GM21786 (cell line): ENCODE results near the gene SP3.
"Not testable (repeated sequence)": the region's sequence is repeated elsewhere in the genome, so short reads cannot be mapped to it uniquely, and the experiment has no call there.

Source experiments
- ATAC-seq: cut with Tn5 transposase; IDR thresholded peaks from one replicate; pipeline ENCODE4 v1.9.1; 2021; ENCODE audit not compliant: unreplicated experiment

Gene SP3

DNA sequence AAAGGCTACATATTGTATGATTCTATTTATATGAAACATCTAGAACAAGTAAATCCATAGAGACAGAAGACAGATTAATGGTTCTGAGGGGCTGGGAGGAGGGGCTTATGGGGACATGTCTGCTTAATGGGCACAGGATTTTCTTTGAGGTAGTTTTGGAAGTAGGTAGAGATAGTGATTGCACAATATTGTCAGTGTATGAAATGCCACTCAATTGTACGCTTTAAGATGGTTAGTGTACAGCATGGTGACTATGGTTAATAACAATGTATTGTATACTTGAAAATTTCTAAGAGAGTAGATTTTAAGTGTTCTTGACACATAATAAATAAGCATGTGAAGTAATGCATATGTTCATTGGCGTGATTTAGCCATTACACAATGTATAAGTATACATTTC is 68.4 kb downstream of the SP3 start:
- ATAC-seq: no peak

DNA sequence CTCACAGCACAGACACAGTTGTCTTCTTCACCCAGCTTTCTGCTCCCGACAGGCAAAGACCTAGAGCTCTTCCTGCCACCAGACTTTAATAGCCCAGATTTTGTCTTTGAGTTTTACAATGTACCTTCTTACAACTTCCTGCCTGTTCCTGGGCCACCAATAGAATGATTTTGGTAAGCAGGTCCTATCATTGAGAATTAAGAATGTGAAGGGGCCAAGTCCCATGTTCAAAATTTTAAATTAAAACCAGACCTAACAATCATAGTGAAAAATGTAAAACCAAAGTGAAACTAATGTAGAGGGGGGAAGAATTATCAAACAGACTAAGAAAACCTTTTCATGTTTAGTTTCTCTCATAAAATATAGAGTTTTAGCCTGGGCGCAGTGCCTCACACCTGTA is 72.8 kb downstream of the SP3 start:
- ATAC-seq: no peak

DNA sequence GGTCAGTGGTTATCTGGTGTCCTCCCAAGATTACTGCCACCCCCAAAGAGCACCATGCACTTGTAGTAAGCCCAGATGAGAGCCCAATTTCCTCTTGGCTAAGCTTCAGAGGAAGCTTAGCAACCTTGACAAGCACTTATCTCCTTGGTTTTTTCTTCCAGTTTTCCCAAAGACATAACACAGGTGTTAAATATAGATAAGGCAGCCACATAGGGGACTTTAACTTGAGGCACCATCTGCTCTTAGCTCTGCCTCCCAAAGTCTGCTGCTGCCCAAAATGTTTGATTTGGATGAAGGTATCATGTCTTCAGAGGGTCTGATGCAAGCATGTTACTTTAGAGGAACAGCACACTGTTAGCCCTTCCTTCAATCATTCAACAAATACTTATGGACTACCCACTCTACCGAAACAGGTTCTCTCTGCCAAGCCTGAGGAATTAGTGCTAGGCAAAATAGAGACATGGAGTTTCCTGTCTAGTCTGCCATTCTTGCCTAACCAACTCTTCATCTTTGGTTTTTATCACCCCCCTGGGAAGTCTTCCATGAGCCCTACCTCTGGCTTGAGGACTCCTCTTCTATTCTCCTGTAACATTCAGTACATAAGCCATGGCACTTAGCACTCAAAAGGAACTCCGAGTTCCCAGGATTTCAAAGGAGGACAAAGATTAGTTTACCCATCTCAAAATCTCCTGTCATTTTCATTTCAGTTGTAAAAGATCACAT is 73.7 kb downstream of the SP3 start:
- ATAC-seq: no peak

DNA sequence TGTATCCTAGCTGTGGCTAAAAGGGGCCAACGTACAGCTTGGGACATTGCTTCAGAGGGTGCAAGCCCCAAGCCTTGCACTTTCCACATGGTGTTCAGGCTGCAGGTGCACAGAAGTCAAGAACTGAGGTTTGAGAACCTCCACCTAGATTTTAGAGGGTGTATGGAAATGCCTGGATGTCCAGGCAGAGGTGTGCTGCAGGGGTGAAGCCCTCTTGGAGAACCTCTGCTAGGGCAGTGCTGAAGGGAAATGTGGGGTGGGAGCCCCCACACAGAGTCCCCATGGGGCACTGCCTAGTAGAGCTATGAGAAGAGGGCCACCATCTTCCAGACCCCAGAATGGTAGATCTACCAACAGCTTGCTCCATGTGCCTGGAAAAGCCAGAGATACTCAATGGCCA is 75.7 kb downstream of the SP3 start:
- not testable (repeated sequence) for ATAC-seq

DNA sequence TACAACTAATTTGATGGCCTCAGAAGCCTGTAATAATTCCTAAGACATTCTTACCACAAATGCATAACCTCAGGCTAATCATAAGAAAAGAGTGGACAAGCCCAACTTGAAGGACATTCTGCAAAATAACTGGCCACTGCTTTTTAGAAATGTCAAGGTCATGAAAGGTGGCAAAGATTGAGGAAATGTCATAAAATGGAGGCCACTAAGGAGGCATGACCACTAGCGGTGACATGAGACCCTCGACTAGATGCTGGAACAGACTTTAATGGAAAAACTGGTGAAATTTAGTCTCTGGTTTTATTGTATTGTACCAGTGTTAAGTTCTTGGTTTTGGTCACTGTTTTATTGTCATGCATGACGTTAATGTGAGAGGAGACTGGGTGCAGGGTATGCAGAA is 78.6 kb downstream of the SP3 start:
- ATAC-seq: no peak

DNA sequence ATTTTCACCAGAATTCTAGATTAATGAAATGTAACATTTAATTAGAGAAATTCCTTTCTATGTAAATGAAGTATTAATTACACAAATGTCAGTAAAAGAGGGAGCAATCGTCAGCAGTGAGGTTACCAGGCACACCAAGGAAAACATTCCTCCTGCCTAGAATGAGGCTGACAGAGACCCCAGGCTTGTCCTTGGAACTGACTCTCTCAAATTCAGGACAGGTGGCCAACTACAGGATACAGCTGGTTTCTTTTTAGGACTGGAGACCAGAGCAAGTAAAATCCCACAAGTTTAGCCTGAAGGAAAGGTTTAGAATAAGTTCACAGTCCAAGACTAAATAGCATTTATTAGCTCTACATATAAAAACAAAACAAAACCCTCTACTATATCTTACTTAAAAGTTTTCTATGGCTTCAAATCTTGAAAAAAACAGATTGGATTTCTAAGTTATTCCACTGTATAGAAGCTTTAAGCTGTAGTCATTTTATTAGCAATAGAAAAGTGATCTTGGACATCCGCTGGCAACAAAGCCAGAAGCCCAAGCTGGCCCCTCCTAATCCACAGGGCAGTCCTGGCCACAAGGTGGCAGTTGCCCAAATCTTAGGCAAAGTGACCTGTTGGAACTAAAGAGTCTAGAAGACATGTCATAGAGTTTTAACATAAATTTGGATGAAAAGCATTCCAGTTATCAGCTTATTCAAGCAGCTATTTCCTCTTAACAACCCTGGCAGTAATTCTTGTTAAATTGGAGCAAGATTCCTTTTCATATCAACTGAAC is 81.0 kb downstream of the SP3 start:
- no peak for ATAC-seq

DNA sequence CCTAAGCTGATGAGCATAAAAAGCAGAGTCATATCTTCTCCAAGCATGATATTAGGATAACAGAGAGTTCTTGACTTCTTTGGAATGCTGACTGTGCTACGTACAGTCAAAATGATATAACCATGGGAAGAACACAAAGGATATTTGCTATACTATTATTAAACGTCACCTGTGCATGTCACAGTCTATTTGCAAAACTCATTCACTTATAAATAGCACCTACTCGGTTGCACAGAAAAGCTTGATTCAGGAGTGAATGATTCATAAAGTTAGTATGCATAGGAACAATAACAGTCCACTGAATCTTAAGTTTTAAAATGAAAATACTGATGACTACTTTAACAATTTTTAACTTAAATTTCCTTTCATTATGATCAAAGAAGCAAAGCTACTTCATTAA is 83.3 kb downstream of the SP3 start:
- ATAC-seq: no peak

DNA sequence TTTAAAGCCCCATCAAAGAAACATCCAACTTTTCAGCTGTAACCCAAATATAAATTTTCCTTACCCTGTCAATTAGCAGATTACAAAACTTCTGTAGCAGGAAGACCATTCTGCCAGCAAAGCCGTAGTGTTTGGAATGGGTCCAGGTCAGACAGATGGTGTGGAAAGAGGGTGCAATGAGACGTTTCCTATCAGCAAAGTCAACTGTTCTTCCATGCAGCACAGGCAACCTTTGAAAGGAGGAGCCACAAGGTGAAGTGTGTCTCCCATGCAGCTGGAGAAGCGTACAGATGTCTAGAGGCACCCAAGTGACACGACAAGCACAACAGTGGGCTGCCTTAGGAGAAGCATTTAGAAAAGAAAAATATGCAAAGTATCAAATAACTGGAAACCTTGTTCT is 83.7 kb downstream of the SP3 start:
- no peak for ATAC-seq

DNA sequence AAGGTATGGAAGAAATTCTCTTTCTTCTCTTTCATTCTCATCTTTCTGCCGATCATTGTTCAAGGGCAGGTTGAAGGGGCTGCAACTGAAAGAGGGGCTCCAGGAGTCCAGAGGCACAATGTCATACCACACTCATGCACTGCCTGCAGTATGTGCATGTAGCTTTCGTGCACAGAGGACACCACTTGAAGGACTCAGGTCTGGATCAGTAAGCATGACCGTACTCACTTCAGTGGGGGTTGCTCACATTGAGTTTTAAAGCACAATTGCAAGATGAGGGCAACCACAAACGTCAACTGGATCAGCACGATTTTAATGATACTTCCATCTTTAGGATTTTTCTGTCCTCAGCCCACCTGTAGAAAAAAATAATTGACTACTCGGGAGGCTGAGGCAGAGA is 84.6 kb downstream of the SP3 start:
- ATAC-seq: no peak

DNA sequence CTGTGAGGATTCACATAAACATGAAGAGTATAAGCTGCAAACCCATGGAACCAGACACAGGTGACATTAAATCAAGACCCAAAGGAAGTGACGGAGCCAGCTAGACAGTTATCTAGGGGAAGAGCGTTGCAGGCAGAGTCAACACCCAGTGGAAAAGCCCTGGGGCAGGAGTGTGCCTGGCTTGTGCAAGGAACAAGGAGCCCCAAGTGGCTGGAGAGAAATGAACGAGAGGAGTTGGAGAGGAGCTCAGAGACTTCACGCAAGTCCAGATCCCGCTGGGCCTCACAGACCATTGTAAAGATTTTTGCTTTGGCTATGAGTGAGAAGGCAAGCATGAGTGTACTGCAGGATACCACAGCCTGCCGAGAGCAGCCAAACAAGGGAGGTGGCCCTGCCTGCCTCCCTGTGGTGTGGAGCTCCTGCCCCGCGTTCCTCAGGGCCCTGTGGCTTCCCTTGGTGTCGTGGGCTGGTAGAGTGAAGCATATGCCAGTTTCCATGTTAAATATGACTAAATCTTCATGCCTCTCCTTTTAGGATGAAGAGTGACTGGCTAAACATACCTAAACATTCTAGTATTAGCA is 88.2 kb downstream of the SP3 start:
- ATAC-seq: no peak

DNA sequence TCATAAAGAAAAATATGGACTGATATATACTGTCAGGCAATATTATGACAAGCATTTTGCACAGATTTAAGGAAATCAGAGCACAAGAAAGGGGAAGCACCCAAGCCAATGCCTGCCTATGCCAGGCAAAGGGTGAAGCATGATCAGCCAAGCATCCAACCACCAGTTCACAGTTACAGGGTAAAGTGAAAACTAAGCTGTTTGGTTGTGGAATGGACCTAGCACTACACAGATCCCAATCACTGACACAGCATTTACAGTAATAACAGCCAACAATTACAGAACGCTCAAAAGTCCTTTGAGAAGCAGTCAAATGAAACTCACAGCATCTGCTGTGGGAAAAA is 90.3 kb downstream of the SP3 start:
- peak; percentile 99 for ATAC-seq

DNA sequence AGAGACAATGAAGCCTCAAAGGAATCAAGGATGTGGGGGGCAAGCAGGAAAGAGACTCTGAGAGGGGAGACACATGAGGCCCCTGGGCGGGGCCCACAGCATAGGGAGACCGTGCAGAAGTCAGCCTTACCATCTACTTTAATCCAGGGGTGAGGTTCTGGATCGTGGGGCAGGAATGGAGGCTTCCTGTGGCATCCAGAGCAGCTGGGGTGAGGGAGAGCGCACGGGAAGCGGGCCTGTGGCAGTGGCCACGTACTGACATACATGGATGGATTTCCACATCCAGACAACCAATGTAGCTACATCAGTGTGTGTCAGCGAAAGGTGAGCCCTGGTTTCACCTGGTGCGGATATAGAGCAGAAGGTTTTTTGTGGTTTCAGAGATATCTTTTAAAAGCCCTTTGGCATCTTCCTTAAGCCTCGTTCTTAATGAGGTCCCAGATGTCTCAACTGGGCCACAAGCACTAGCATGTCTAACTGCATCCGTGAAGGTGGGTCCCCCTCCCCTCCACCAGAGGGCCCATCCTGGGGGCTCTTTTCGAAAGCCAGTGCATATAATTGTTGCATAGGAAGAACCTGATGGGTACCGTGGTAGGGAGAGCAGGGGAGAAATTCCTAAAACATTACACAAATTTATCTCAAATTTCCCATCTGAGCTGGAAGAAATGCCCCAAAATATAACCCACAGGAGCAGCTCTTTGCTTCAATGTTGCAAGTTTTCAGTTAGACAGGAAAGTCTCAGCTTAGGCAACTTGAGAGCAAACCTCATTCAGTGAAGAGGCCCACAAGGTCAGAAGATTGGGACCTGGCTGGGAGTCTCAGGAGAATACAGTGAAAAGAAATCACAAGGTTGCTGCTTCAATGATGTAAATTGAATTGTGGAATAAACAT is 90.9 kb downstream of the SP3 start:
- ATAC-seq: peak; percentile 37

DNA sequence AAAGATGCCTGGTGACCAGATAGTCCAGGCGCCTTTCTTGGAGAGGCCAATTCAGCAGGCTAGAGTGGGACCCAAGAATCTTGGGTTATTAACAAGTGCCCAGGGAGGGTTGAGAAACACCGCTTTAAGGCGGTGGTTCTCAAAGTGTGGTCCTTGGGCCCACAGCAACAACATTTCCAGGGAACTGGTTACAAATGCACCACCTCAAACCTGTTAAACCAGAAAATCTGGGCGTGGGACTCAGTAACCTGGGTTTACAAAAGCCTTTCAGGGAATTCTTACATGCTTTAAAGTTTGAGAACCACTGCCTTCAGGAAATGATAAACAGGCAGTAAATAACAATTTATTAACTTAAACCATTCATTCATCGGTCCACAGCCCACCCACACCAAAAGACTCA is 92.5 kb downstream of the SP3 start:
- ATAC-seq: no peak

DNA sequence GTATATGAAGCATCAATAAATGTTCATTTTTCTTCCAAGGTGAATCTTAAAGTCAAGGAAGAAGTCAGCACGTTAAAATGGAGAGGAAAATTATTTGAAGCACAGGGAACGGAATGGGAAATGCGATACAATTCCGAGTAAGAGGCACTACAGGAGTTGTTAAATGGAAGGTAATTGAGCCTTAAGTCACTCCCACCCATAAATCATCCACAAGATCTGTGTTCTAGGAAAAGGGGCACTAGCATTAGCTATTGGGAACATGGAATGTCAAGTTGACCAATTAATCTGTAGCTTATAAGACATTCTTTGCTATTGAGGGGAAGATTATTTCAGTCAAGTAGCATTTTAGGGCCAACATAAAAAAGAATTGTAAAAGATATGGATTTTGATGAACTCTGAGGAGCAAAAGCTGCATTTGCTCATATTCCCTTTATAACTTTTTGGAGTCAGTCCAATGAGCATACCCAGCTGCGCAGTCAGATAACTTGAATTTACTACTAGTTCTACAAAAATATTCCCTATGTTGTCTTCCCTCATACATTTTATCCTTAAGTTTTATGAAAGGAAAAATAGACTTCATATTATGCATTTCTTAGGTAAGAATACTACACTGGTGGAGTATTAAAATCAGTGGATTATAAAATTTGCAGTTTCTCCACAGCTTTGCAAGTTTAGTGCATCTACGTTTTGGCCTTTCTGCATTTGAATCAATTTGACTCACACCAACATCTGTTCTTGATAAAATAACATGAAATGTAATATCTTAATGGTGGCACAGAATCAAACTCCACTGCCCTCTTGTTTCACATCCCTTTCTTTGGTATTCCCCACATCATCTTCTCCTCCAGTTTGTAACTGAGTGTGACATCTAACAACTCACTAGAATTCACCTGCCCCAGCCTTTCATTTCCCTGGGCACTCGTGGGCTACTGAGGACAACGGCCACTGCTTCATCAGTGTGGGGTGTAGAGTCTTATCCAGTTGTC is 95.6 kb downstream of the SP3 start:
- ATAC-seq: no peak

DNA sequence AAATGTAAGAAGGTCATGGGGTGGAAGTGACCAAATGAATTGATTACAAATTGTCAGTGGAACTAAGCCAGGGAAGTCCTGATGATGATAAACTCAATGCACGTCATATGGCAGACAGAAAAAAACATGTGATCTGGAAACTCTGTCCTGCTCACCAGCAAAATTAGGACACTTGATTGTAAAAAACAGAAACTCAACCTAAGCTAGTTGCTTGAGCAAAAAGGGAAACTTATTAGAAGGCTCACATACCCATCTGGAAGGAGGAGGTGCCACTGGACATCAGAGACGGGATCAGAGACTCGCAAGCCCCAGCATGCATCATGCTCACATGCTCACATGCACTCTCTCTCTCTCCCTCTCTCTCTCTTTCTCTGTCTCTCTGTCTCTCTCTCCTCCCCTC is 96.8 kb downstream of the SP3 start:
- no peak for ATAC-seq

DNA sequence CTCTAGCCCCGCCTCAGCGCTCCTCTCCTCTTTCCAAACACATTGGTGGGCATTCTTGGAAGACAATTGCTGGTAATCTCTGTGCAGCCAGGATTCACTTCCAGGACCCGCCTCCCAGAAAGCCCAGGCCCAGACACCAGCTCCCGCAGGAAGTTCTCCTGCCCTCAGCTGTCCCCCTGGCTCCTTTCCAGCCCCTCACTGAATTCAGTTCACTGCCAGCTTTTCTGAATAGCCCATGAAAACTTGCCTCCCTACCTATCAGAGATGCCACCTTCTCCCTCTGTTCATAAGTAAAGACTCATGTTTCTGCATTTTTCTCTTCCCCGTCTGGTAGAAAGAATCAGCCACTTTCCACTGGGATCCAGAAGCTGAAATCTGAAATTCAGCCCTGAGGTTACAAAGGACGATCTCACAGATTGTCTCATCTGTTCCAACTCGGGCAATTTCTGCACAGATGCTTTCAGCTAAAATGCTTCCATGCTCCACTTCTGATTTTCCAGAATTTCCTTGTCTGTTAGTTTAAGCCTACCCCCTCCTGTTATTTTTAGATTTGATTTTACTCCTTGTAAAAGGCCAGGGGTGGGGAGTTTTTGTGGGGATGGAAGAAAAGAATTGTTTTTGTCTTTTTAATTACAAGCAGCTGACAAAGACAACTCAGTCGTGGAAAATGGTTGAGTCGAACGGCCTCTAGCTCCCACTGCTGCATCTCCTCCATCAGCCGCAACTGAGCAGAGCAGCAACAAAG is 98.1 kb downstream of the SP3 start:
- no peak for ATAC-seq

DNA sequence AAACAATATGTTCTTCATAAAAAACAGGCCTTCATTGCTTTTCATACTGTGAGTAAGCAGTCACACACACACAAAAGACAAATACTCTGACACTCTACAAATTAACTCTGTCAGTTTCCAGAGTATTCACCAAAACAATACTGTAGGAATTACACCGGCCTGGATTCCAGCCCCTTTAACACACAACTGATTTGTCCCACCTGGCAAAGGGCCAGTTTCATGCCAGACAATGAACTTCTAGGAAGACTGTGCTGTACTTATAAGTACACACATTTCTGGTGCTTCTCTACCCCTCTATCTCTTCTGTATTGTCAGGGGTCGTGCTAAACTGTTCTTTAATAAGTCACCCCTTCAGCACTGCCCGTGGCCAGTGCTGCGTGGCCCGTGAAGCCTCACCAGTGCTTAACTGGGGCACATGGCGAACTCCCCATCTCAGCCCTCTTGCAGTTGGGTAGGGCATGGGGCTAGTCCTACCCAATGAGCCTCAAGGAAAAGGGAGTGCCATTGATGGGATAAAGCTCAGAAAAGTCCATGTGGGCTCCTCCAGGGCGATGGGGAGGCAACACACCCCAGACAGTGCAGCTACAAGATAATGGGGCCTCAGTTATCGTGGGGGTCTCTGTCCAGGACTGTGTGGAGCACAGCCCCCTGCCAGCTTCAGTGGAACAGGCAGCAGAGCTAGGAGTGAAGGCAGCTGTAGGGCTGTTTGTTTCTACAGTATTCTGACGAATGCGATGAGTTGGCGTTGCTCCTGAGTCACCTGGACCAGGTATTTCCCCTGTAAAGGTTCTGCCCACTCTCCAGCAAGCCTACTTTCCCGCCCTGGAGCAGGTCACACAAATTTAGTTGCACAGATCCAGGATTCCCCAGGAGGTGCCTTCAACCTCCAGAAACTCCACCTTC is 99.0 kb downstream of the SP3 start:
- no peak for ATAC-seq

DNA sequence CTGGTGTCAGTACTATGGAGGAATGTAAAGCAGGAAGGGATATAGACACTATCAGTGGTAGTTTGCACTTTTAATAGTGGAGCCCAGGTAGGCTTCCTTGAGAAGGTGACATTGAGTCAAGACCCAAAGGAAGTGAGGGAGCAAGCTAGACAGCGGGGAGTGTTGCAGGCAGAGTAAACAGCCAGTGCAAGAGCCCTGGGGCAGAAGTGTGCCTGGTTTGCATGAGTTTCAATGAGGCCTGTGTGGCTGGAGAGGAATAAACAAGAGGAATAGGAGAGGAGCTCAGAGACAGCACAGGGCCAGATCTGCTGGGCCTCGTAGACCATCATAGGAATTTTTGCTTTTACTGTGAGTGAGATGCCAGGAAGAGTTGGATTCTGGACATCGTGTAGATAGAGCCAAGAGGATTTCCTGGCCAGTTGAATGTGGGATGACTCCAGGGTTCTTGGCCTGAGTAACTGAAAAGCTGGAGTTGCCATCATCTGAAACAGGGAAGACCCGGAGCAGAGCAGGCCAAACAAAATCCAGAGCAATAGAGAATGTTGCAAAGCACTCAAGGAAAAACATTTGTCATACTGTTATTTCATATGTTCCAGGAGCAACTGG is 102.5 kb downstream of the SP3 start:
- ATAC-seq: no peak
